Ovary (tissue), 3 donors: ENCODE data around the gene CSHL1.
"Not testable (repeated sequence)": the region's sequence is repeated elsewhere in the genome, so short reads cannot be mapped to it uniquely, and the experiment has no call there.

ENCODE experiments used
- CTCF ChIP-seq, 3 donors: fragments of 450-650 bp in 2 of 3; fragments of 200-600 bp in 1 of 3; IDR thresholded peaks; one replicate each; pipeline versions ENCODE4 v1.5.1 to v1.8.0; 2016 to 2022; ENCODE audit warnings: antibody characterized with exemption in 3 of 3, mild to moderate bottlenecking in 1 of 3
- POLR2A ChIP-seq: fragments of 450-650 bp; IDR thresholded peaks from one replicate; pipeline ENCODE4 v1.6.1; 2017; ENCODE audit warnings: antibody characterized with exemption, mild to moderate bottlenecking, moderate library complexity
- donor health status: DM: no; HTN: no; CAD: no.

- not testable (repeated sequence) for TF ChIP-seq CTCF (IDR thresholded peaks at IDR 0.05); POLR2A
These were observed 7.8 kb upstream of the CSHL1 start, which contains the start of gene GH1 for GRCh38 chr17:63918789-63919305.
